ENCODE data around the gene EXOC6B.
"Not testable (repeated sequence)": the region's sequence is repeated elsewhere in the genome, so short reads cannot be mapped to it uniquely, and the experiment has no call there.

Gene EXOC6B

DNA sequence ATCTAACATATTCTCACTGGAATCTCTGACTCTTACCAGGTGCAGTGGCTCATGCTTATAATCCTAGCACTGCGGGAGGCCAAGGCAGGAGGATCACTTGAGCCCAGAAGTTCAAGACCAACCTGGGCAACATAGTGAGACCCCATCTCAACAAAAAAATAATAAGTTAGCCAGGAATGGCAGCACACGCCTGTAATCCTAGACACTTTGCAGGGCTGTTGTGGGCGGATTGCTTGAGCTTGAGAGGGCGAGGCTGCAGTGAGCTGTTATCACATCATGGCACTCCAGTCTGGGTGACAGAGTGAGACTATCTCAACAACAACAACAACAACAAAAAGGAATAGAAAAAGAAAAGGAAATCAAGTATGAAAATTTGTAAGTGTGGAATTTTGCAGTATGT is 371.6 kb downstream of the EXOC6B start:
- Histone ChIP-seq H3K4me1 (ENCODE audit: control insufficient read depth, insufficient read depth, low read length, poor library complexity, severe bottlenecking) (peaks cover 5% of the 10 kb centered on the region), H3K9me3 (ENCODE audit: control insufficient read depth, low read length) (no peaks in the 10 kb centered on the region), H3K36me3 (ENCODE audit: control insufficient read depth, insufficient read depth, low read length) (no peaks in the 10 kb centered on the region), H3K27ac (ENCODE audit: low read depth, low read length, severe bottlenecking) (no peak overlapping the region), H3K4me3 (ENCODE audit: extremely low read depth, insufficient read depth, low read length, poor library complexity, severe bottlenecking) (no peak overlapping the region)
- 88 to 100% methylated on average over 4 of the region's 4 CpGs for WGBS, 2 experiments (ENCODE audit: insufficient coverage in 2 of 2)

DNA sequence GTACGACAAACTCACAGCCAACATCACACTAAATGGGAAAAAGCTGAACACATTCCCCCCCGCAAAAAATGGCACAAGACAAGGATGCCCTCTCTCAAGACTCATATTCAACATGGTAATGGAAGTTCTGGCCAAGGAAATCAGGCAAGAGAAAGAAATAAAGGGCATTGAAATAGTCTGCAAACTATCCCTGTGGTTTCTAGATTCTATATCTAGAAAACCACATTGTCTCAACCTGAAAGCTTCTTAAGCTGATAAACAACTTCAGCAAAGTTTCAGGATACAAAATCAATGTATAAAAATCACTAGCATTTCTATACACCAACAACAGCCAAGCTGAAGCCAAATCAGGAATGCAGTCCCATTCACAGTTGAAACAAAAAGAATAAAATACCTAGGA is 383.6 kb downstream of the EXOC6B start:
- H3K9me3 ChIP-seq (ENCODE audit: control insufficient read depth, low read length), result peaks cover 4% of the 10 kb centered on the region
- WGBS, 2 experiments (ENCODE audit: insufficient coverage in 2 of 2), result no CpG with 5 or more reads among the region's 2 CpGs
- H3K36me3 ChIP-seq (ENCODE audit: control insufficient read depth, insufficient read depth, low read length), result peaks cover 3% of the 10 kb centered on the region
- H3K27ac ChIP-seq (ENCODE audit: low read depth, low read length, severe bottlenecking), result no peak overlapping the region
- no peaks in the 10 kb centered on the region for H3K4me1 ChIP-seq (ENCODE audit: control insufficient read depth, insufficient read depth, low read length, poor library complexity, severe bottlenecking)
- H3K4me3 ChIP-seq (ENCODE audit: extremely low read depth, insufficient read depth, low read length, poor library complexity, severe bottlenecking), result no peak overlapping the region

DNA sequence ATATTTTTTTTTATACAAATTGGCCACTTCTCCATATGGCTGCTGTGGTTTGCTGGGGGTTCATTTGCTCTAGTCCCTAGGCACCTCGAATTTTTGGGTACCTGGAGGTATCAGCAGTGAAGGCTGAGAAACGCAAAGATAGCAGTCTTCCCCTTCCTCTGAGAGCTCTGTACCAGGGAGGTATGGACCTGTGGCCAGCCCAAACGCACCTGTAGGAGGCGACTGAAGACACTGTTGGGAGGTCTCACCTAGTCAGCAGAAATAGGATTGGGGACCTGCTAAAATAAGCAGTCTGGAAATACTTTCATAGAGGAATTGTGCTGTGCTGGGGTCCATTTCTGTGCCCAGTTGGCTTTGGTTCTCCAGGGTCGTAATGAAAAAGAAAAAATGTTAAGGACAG is 385.9 kb downstream of the EXOC6B start:
- Histone ChIP-seq H3K4me3 (ENCODE audit: extremely low read depth, insufficient read depth, low read length, poor library complexity, severe bottlenecking) (no peak overlapping the region), H3K27ac (ENCODE audit: low read depth, low read length, severe bottlenecking) (no peak overlapping the region)
- WGBS, 2 experiments (ENCODE audit: insufficient coverage in 2 of 2), result 56 to 86% methylated on average over 1 to 3 of the region's 5 CpGs

DNA sequence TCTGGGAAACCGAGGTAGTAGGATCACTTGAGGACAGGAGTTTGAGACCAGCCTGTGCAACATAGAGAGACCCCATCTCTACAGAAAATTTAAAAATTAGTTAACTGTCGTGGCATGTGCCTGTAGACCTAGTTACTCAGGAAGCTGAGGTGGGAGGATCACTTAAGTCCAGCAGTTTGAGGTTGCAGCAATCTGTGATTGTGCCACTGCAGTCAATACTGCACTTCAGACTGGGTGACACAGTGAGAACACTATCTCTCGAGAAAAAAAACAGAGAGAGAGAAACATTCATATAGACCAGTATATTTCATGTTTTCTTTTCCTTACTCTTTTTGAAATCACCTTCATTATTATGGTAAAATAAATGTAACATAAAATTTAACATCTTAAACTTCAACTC is 387.5 kb downstream of the EXOC6B start:
- WGBS, 2 experiments (ENCODE audit: insufficient coverage in 2 of 2), result 100% methylated on average over 1 to 2 of the region's 3 CpGs
- Histone ChIP-seq H3K4me1 (ENCODE audit: control insufficient read depth, insufficient read depth, low read length, poor library complexity, severe bottlenecking) (no peaks in the 10 kb centered on the region), H3K36me3 (ENCODE audit: control insufficient read depth, insufficient read depth, low read length) (peaks cover 7% of the 10 kb centered on the region), H3K4me3 (ENCODE audit: extremely low read depth, insufficient read depth, low read length, poor library complexity, severe bottlenecking) (no peak overlapping the region), H3K27ac (ENCODE audit: low read depth, low read length, severe bottlenecking) (no peak overlapping the region), H3K9me3 (ENCODE audit: control insufficient read depth, low read length) (no peaks in the 10 kb centered on the region)

More for the DNA sequence above, 385.9 kb downstream of the EXOC6B start:
- Histone ChIP-seq H3K36me3 (ENCODE audit: control insufficient read depth, insufficient read depth, low read length) (peaks cover 7% of the 10 kb centered on the region), H3K4me1 (ENCODE audit: control insufficient read depth, insufficient read depth, low read length, poor library complexity, severe bottlenecking) (no peaks in the 10 kb centered on the region), H3K9me3 (ENCODE audit: control insufficient read depth, low read length) (peaks cover 4% of the 10 kb centered on the region)

DNA sequence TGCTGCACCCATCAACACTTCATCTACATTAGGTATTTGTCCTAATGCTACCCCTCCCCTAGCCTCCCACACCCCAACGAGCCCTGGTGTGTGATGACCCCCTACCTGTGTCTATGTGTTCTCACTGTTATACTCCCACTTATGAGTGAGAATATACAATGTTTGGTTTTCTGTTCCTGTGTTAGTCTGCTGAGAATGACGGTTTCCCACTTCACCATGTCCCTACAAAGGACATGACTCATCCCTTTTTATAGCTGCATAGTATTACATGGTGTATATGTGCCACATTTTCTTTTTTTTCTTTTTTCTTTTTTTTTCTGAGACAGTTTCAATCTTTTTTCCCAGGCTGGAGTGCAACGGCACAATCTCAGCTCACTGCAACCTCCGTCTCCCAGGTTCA is 394.1 kb downstream of the EXOC6B start:
- Histone ChIP-seq H3K4me3 (ENCODE audit: extremely low read depth, insufficient read depth, low read length, poor library complexity, severe bottlenecking) (no peak overlapping the region), H3K27ac (ENCODE audit: low read depth, low read length, severe bottlenecking) (no peak overlapping the region), H3K4me1 (ENCODE audit: control insufficient read depth, insufficient read depth, low read length, poor library complexity, severe bottlenecking) (no peaks in the 10 kb centered on the region), H3K36me3 (ENCODE audit: control insufficient read depth, insufficient read depth, low read length) (peaks cover under 1% of the 10 kb centered on the region), H3K9me3 (ENCODE audit: control insufficient read depth, low read length) (no peaks in the 10 kb centered on the region)
- WGBS, 2 experiments (ENCODE audit: insufficient coverage in 2 of 2), result 87 to 92% methylated on average over 2 of the region's 4 CpGs

DNA sequence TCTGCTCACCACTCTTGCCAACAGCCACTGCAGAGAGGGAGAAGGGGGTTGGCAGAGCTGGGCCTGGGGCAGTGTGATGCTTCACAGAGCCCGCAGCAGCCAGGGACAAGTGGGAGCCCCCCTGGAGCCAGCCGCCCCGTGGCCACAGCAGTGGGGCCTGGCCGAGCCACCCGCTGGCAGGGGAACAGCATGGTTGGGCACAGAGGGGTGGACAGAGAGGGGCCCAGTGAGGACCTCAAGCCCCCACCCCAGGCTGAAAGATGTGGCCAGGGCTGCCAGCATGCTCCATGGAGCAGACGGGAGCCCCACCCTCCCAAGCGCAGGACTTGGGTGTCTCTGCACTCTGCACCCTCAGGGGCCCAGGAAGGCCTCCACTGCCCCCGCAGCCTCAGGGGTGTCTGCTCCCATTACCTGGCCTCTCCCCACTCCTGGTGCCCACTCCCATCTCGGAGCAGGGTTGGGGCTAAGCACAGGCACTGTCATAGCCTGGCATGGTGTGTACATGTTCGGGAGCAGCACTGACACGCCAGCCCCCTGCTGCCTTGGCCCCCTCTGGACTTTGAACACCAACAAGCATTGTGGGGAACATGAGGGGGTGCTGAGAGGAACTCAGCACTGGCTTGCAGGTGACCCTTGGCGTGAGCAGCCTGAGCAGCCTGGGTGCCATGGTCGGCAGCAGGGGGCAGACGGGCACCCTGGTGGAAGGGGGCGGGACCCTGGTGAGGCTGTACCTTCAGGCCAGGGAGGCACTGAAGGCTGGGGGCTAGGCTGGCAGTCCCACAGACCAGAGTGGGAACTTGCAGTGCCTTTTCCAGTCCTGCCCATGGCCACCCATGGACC is 398.6 kb downstream of the EXOC6B start:
- no peak overlapping the region for H3K4me3 ChIP-seq (ENCODE audit: extremely low read depth, insufficient read depth, low read length, poor library complexity, severe bottlenecking)
- no peaks in the 10 kb centered on the region for H3K36me3 ChIP-seq (ENCODE audit: control insufficient read depth, insufficient read depth, low read length)
- H3K4me1 ChIP-seq (ENCODE audit: control insufficient read depth, insufficient read depth, low read length, poor library complexity, severe bottlenecking), result no peaks in the 10 kb centered on the region
- WGBS, 2 experiments (ENCODE audit: insufficient coverage in 2 of 2), result 94% methylated on average over 12 to 14 of the region's 15 CpGs
- no peaks in the 10 kb centered on the region for H3K9me3 ChIP-seq (ENCODE audit: control insufficient read depth, low read length)
- no peak overlapping the region for H3K27ac ChIP-seq (ENCODE audit: low read depth, low read length, severe bottlenecking)

DNA sequence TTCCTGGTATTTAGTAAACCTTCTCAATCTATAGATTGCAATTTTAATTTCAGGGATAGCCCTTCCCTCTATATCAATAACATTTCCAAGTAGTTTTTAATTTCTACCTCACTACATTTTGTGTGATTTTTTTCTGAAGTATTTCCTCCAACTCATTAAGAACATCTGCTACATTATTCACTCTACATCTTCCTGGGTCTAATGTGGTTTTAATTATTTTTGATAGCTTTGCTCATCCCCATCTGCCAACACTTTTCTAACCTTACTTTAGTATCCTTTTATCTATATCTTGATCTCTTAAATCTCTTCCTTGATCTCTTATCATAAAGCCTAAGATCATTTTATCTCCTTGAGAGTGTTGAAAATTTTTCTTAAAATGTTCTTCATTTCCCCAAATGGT is 399.8 kb downstream of the EXOC6B start:
- H3K4me1 ChIP-seq (ENCODE audit: control insufficient read depth, insufficient read depth, low read length, poor library complexity, severe bottlenecking), result no peaks in the 10 kb centered on the region
- H3K9me3 ChIP-seq (ENCODE audit: control insufficient read depth, low read length), result no peaks in the 10 kb centered on the region
- H3K27ac ChIP-seq (ENCODE audit: low read depth, low read length, severe bottlenecking), result no peak overlapping the region
- no peaks in the 10 kb centered on the region for H3K36me3 ChIP-seq (ENCODE audit: control insufficient read depth, insufficient read depth, low read length)
- no peak overlapping the region for H3K4me3 ChIP-seq (ENCODE audit: extremely low read depth, insufficient read depth, low read length, poor library complexity, severe bottlenecking)

DNA sequence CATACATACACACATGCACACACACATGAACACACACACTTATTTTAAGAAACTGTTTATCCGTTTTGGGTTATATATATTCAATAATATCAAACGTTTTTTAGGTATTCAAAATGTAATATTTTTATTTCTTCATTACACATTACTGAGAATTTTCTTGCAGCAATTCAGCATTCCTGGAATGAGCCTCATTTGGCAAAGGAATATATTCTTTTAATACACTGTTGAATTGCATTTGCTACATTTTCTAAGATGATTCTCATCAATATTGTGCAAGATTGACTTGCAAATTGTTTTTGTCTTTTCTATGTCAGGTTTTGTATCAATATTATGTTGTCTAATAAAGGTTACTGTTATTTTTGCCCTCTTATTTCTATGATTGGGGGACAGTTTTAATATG is 402.1 kb downstream of the EXOC6B start:
- no peaks in the 10 kb centered on the region for H3K36me3 ChIP-seq (ENCODE audit: control insufficient read depth, insufficient read depth, low read length)
- H3K4me1 ChIP-seq (ENCODE audit: control insufficient read depth, insufficient read depth, low read length, poor library complexity, severe bottlenecking), result no peaks in the 10 kb centered on the region
- WGBS, 2 experiments (ENCODE audit: insufficient coverage in 2 of 2), result no CpG with 5 or more reads among the region's 2 CpGs
- H3K9me3 ChIP-seq (ENCODE audit: control insufficient read depth, low read length), result no peaks in the 10 kb centered on the region
- no peak overlapping the region for H3K4me3 ChIP-seq (ENCODE audit: extremely low read depth, insufficient read depth, low read length, poor library complexity, severe bottlenecking)
- no peak overlapping the region for H3K27ac ChIP-seq (ENCODE audit: low read depth, low read length, severe bottlenecking)

DNA sequence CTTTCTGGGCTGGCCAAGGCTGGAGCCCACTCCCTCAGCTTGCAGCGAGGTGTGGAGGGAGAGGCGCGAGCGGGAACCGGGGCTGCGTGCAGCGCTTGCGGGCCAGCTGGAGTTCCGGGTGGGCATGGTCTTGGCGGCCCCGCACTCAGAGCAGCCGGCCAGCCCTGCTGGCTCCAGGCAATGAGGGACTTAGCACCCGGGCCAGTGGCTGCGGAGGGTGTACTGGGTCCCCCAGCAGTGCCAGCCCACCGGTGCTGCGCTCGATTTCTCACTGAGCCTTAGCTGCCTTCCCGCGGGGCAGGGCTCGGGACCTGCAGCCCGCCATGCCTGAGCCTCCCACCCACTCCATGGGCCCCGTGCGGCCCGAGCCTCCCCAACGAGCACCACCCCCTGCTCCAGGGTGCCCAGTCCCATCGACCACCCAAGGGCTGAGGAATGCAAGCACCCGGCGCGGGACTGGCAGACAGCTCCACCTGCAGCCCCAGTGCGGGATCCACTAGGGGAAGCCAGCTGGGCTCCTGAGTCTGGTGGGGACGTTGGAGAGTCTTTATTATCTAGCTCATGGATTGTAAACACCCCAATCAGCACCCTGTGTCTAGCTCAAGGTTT is 404.0 kb downstream of the EXOC6B start:
- not testable (repeated sequence) for H3K36me3 ChIP-seq (ENCODE audit: control insufficient read depth, insufficient read depth, low read length); H3K27ac ChIP-seq (ENCODE audit: low read depth, low read length, severe bottlenecking); H3K4me1 ChIP-seq (ENCODE audit: control insufficient read depth, insufficient read depth, low read length, poor library complexity, severe bottlenecking); H3K4me3 ChIP-seq (ENCODE audit: extremely low read depth, insufficient read depth, low read length, poor library complexity, severe bottlenecking); H3K9me3 ChIP-seq (ENCODE audit: control insufficient read depth, low read length)
- 97 to 98% methylated on average over 15 to 17 of the region's 31 CpGs for WGBS, 2 experiments (ENCODE audit: insufficient coverage in 2 of 2)

DNA sequence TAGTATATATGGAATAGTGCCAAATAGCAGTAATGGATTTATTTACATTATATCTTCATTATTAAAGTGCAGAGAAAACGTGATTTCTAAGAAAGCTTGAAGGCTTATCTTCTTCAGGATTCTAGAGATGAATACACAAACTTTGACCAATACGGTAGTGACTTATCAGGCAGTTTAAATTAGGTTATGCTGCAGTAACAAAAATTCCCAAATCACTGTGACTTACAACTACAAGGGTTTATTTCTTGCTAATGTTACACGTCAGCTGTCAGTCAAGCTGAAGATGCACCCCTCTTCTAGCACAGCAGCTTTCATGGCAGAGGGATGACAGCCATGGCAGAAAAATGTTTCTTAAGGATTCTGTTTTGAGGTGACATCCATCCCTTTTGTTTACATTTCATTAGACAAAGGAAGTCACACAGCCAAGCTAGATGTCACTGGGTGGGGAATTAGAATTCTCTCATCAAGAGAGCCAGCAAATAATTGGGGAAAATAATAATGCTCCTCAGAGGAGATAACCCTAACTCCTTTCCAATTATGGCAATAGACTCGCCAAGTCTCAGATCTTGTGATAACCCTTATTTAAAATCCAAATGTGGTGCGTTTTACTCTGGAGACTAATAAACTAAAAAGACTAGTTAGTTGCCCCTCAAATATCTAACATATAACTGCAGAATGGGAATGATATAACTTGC is 409.9 kb downstream of the EXOC6B start:
- no peak overlapping the region for H3K4me3 ChIP-seq (ENCODE audit: extremely low read depth, insufficient read depth, low read length, poor library complexity, severe bottlenecking)
- H3K36me3 ChIP-seq (ENCODE audit: control insufficient read depth, insufficient read depth, low read length), result no peaks in the 10 kb centered on the region
- H3K27ac ChIP-seq (ENCODE audit: low read depth, low read length, severe bottlenecking), result no peak overlapping the region
- 100% methylated on average over 1 of the region's 5 CpGs; no CpG with 5 or more reads in 1 of the 2 experiments for WGBS, 2 experiments (ENCODE audit: insufficient coverage in 2 of 2)
- H3K4me1 ChIP-seq (ENCODE audit: control insufficient read depth, insufficient read depth, low read length, poor library complexity, severe bottlenecking), result no peaks in the 10 kb centered on the region
- H3K9me3 ChIP-seq (ENCODE audit: control insufficient read depth, low read length), result no peaks in the 10 kb centered on the region

DNA sequence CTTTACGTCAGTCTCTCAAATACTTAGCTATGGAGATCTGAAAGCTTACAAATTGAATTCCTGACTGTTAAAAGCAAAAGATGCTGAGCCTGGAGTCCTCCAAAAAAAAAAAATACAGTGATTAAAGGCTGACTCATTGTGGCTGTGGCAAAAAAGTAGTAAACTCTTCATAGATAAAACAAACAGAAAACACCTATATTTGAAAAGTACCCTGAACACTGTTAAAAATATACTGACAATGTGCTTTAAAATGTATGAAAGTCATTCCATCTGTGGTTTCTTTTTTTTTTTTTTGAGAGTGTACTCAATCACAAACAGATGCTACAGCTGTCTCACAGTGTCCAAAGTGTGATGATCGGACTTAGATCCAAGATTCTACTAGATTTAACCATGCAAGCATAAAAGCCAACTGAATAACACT is 410.6 kb downstream of the EXOC6B start:
- H3K36me3 ChIP-seq (ENCODE audit: control insufficient read depth, insufficient read depth, low read length), result no peaks in the 10 kb centered on the region
- no peaks in the 10 kb centered on the region for H3K9me3 ChIP-seq (ENCODE audit: control insufficient read depth, low read length)
- H3K4me1 ChIP-seq (ENCODE audit: control insufficient read depth, insufficient read depth, low read length, poor library complexity, severe bottlenecking), result no peaks in the 10 kb centered on the region
- no peak overlapping the region for H3K27ac ChIP-seq (ENCODE audit: low read depth, low read length, severe bottlenecking)
- no peak overlapping the region for H3K4me3 ChIP-seq (ENCODE audit: extremely low read depth, insufficient read depth, low read length, poor library complexity, severe bottlenecking)
- WGBS, 2 experiments (ENCODE audit: insufficient coverage in 2 of 2), result no CpG with 5 or more reads among the region's 2 CpGs

All from mesodermal cell (in vitro differentiated cells).